Sigmoid colon (tissue), 4 donors: ENCODE data around the gene IRS4.

Experiments
- CTCF ChIP-seq, 4 experiments: fragments of 450-650 bp in 3 of 4; fragments of 200-600 bp in 1 of 4; IDR thresholded peaks; one replicate each; pipeline ENCODE4 v1.5.1; 2016 to 2019; ENCODE audit warnings: antibody characterized with exemption in 4 of 4, mild to moderate bottlenecking in 3 of 4, moderate library complexity in 2 of 4
- EP300 ChIP-seq, 4 donors: sonication (generic); formaldehyde crosslinking; IDR thresholded peaks; one replicate each; pipeline ENCODE4 v1.6.1; 2017; ENCODE audit warnings: antibody characterized with exemption in 4 of 4
- POLR2A ChIP-seq, 2 donors: fragments of 450-650 bp; IDR thresholded peaks; one replicate each; pipeline ENCODE4 v1.6.1; 2016; ENCODE audit warnings: antibody characterized with exemption in 2 of 2, mild to moderate bottlenecking in 2 of 2, moderate library complexity in 2 of 2

- no peak for TF ChIP-seq EP300 (IDR thresholded peaks at IDR 0.05)
- TF ChIP-seq CTCF (IDR thresholded peaks at IDR 0.05), result no peak
- TF ChIP-seq POLR2A (IDR thresholded peaks at IDR 0.05), result no peak
These were observed 1.4 kb upstream of the IRS4 start for GRCh38 chrX:108737754-108738153.
